H1 (cell line): ENCODE results near the gene MAGOH. TPM values are rescaled to one million over a fixed set of nuclear protein-coding genes. Genes with fewer than 3 reads are reported as not detected.

Experiments used
- CTCF ChIA-PET: fragments of 300-600 bp; sonication (Branson Sonifier 250); formaldehyde crosslinking; loops from one replicate; lab custom pipeline; 2021; ENCODE audit not compliant: partially characterized antibody; lab: Charles Lee
- POLR2A ChIA-PET: fragments of 300-600 bp; sonication (Branson Sonifier 250); formaldehyde crosslinking; loops from one replicate; lab custom pipeline; 2021; ENCODE audit warnings: inconsistent platforms; ENCODE audit not compliant: partially characterized antibody; lab: Charles Lee
- DNase-seq, 2 experiments: peaks; one replicate each; pipeline versions ENCODE4 v3.0.0 to v3.0.0-alpha.2; 2010 to 2022; ENCODE audit warnings: low spot score in 2 of 2, low read depth in 1 of 2, mixed read lengths in 1 of 2
- FAIRE-seq: peaks from 2 replicates; lab custom pipeline; 2011; peaks lifted over from hg19 to GRCh38; lab: Jason Lieb, UNC
- H2AFZ ChIP-seq: 2 replicates; pipeline ENCODE4 v1.8.1; 2012; ENCODE audit warnings: low read length, inconsistent platforms
- H2AK5ac ChIP-seq: 2 replicates; pipeline ENCODE4 v1.6.1; 2013; ENCODE audit warnings: low read depth, low read length
- H2BK120ac ChIP-seq: replicated peaks from 2 replicates; pipeline ENCODE3; 2013; ENCODE audit warnings: low read depth, low read length, inconsistent platforms
- H2BK12ac ChIP-seq: 2 replicates; pipeline ENCODE4 v1.6.1; 2013; ENCODE audit warnings: low read depth, low read length
- H2BK15ac ChIP-seq: 2 replicates; pipeline ENCODE4 v1.6.1; 2013; ENCODE audit warnings: low read length
- H2BK20ac ChIP-seq: 2 replicates; pipeline ENCODE4 v1.6.1; 2013; ENCODE audit warnings: low read length
- H2BK5ac ChIP-seq: 2 replicates; pipeline ENCODE4 v1.6.1; 2013; ENCODE audit warnings: low read depth, low read length
- H3K14ac ChIP-seq: 2 replicates; pipeline ENCODE4 v1.6.1; 2013; ENCODE audit warnings: inconsistent platforms; ENCODE audit not compliant: insufficient read length
- H3K18ac ChIP-seq: 2 replicates; pipeline ENCODE4 v1.6.1; 2013; ENCODE audit warnings: low read length; ENCODE audit errors: extremely low read depth
- H3K23ac ChIP-seq: 2 replicates; pipeline ENCODE4 v1.6.1; 2013; ENCODE audit warnings: inconsistent platforms; ENCODE audit not compliant: insufficient read length
- H3K23me2 ChIP-seq: 2 replicates; pipeline ENCODE4 v1.6.1; 2013; ENCODE audit warnings: low read depth, low read length
- H3K27ac ChIP-seq: 2 replicates; pipeline ENCODE4 v1.6.1; 2011; ENCODE audit warnings: low read depth, low read length, inconsistent platforms
- H3K27me3 ChIP-seq, 4 experiments: replicated peaks in 1 of 4; 1 replicate in 1 of 4; 2 replicates in 3 of 4; pipeline versions ENCODE4 v1.6.1 to v1.8.1; 2011 to 2013; ENCODE audit warnings: low read length in 3 of 4, mild to moderate bottlenecking in 3 of 4, inconsistent platforms in 2 of 4, mixed read lengths in 2 of 4, moderate library complexity in 1 of 4; ENCODE audit not compliant: control insufficient read depth in 3 of 4, insufficient read depth in 3 of 4; ENCODE audit errors: extremely low read depth in 1 of 4
- H3K36me3 ChIP-seq, 4 experiments: 2 replicates each; pipeline versions ENCODE4 v1.6.1 to v1.8.1; 2011 to 2013; ENCODE audit warnings: mild to moderate bottlenecking in 4 of 4, low read length in 3 of 4, moderate library complexity in 2 of 4, control low read depth in 1 of 4, inconsistent platforms in 1 of 4; ENCODE audit not compliant: insufficient read depth in 4 of 4, control insufficient read depth in 2 of 4
- H3K4ac ChIP-seq: replicated peaks from 2 replicates; pipeline ENCODE3; 2013; ENCODE audit warnings: low read length, low read depth, mixed read lengths, inconsistent platforms; ENCODE audit not compliant: insufficient read length
- H3K4me1 ChIP-seq, 4 experiments: replicated peaks in 1 of 4; 1 replicate in 1 of 4; 2 replicates in 3 of 4; pipeline versions ENCODE4 v1.6.1 to v1.8.1; 2011 to 2013; ENCODE audit warnings: low read length in 3 of 4, inconsistent platforms in 2 of 4, mixed read lengths in 1 of 4; ENCODE audit not compliant: insufficient read depth in 4 of 4, control insufficient read depth in 3 of 4
- H3K4me2 ChIP-seq, 2 experiments: 2 replicates each; pipeline versions ENCODE4 v1.6.1 to v1.8.1; 2011 to 2013; ENCODE audit warnings: low read depth in 2 of 2, low read length in 2 of 2, control low read depth in 1 of 2, inconsistent platforms in 1 of 2, mild to moderate bottlenecking in 1 of 2; ENCODE audit not compliant: insufficient read depth in 1 of 2
- H3K4me3 ChIP-seq, 4 experiments: fragments of 200-600, 300-600 bp in 1 of 4; sonication (generic), shearing (Covaris generic), sonication (Bioruptor Twin) in 1 of 4; 2 replicates each; pipeline versions ENCODE4 v1.5.1 to v1.8.1; 2011 to 2016; ENCODE audit warnings: low read length in 4 of 4, low read depth in 3 of 4, control low read depth in 2 of 4, inconsistent platforms in 2 of 4, mild to moderate bottlenecking in 2 of 4, mixed read lengths in 1 of 4, moderate library complexity in 1 of 4; ENCODE audit not compliant: insufficient read depth in 2 of 4; ENCODE audit errors: extremely low read depth in 1 of 4
- H3K56ac ChIP-seq: replicated peaks from 2 replicates; pipeline ENCODE3; 2013; ENCODE audit warnings: low read depth, mild to moderate bottlenecking, mixed read lengths, low read length, inconsistent platforms; ENCODE audit not compliant: insufficient read length
- H3K79me1 ChIP-seq: 2 replicates; pipeline ENCODE4 v1.6.1; 2013; ENCODE audit warnings: low read depth, low read length, control low read depth
- H3K79me2 ChIP-seq, 2 experiments: 2 replicates each; pipeline versions ENCODE4 v1.6.1 to v1.8.1; 2012 to 2013; ENCODE audit warnings: low read length in 2 of 2, mild to moderate bottlenecking in 2 of 2, inconsistent platforms in 1 of 2; ENCODE audit not compliant: insufficient read depth in 2 of 2, control insufficient read depth in 1 of 2
- H3K9ac ChIP-seq, 4 experiments: replicated peaks in 1 of 4; 1 replicate in 1 of 4; 2 replicates in 3 of 4; pipeline versions ENCODE4 v1.6.1 to v1.8.1; 2011 to 2013; ENCODE audit warnings: low read depth in 3 of 4, low read length in 3 of 4, control low read depth in 2 of 4, mild to moderate bottlenecking in 2 of 4, moderate library complexity in 2 of 4, inconsistent platforms in 1 of 4; ENCODE audit errors: extremely low read depth in 1 of 4
- H3K9me3 ChIP-seq, 2 experiments: 2 replicates each; pipeline versions ENCODE4 v1.6.1 to v1.8.1; 2012 to 2013; ENCODE audit warnings: mild to moderate bottlenecking in 2 of 2, moderate library complexity in 2 of 2, control low read depth in 1 of 2, inconsistent platforms in 1 of 2, low read depth in 1 of 2, low read length in 1 of 2, mixed read lengths in 1 of 2; ENCODE audit not compliant: insufficient read depth in 2 of 2
- H4K20me1 ChIP-seq, 2 experiments: replicated peaks in 1 of 2; 2 replicates each; pipeline versions ENCODE3 to v1.8.1; 2011 to 2013; ENCODE audit warnings: inconsistent platforms in 2 of 2, low read length in 2 of 2, mild to moderate bottlenecking in 1 of 2; ENCODE audit not compliant: insufficient read depth in 2 of 2, control insufficient read depth in 1 of 2
- H4K5ac ChIP-seq: 2 replicates; pipeline ENCODE4 v1.6.1; 2013; ENCODE audit warnings: low read length, low read depth, mixed read lengths, inconsistent platforms; ENCODE audit not compliant: insufficient read length
- H4K8ac ChIP-seq: 2 replicates; pipeline ENCODE4 v1.8.0; 2013; ENCODE audit warnings: mild to moderate bottlenecking, moderate library complexity, low read length, inconsistent platforms; ENCODE audit not compliant: insufficient read depth; ENCODE audit errors: extremely low read depth
- H4K91ac ChIP-seq: replicated peaks from 2 replicates; pipeline ENCODE3; 2013; ENCODE audit warnings: low read length, mixed read lengths, inconsistent platforms; ENCODE audit not compliant: insufficient read length
- GTF2F1 ChIP-seq: IDR thresholded peaks from 2 replicates; pipeline ENCODE4 v1.6.1; 2012; ENCODE audit warnings: low read depth, low read length, improper control_type of control experiment, borderline replicate concordance
- POLR2A ChIP-seq, 2 experiments: IDR thresholded peaks; 1 replicate in 1 of 2; 2 replicates in 1 of 2; pipeline ENCODE4 v1.6.1; 2011; ENCODE audit warnings: low read depth in 2 of 2, low read length in 2 of 2, mild to moderate bottlenecking in 2 of 2; ENCODE audit errors: control extremely low read depth in 1 of 2
- SP4 ChIP-seq: IDR thresholded peaks from 2 replicates; pipeline ENCODE4 v1.6.1; 2012; ENCODE audit warnings: low read length, inconsistent platforms
- TBP ChIP-seq: IDR thresholded peaks from 2 replicates; pipeline ENCODE4 v1.6.1; 2011; ENCODE audit warnings: low read depth, low read length, improper control_type of control experiment
- WGBS, 2 experiments: shearing (Covaris generic) in 1 of 2; methylation state at CpG; one replicate each; pipeline versions ENCODE4 v1.1.6 to v1.1.7; 2013 to 2015; ENCODE audit warnings: low lambda C conversion rate in 2 of 2, mixed read lengths in 2 of 2, inconsistent platforms in 1 of 2, low coverage in 1 of 2, missing lambda C conversion rate in 1 of 2; ENCODE audit not compliant: insufficient replicate concordance in 2 of 2, insufficient coverage in 1 of 2, insufficient read length in 1 of 2; ENCODE audit errors: extremely low coverage in 1 of 2, missing lambda C conversion rate in 1 of 2; 5-methylcytosine and 5-hydroxymethylcytosine counted together
- polyA plus RNA-seq, 7 experiments: library from polyadenylated mRNA; depleted of rRNA in 3 of 7; stranded (reverse) in 5 of 7; unstranded in 2 of 7; fragments of >200 nt in 5 of 7; fragments of 200-250 nt in 2 of 7; gene quantifications; 1 replicate in 5 of 7; 2 replicates in 1 of 7; 4 replicates in 1 of 7; pipeline versions ENCODE4 v1.2.1 to v1.2.3, GENCODE V29; 2011 to 2013; ENCODE audit warnings: missing spikeins in 2 of 7, mixed read lengths in 2 of 7
- total RNA-seq: library from RNA; stranded (reverse); fragmentation: NEBNext Ultra II Directional; extraction: Animal tissue kit (Norgen Biotek cat#: 25700); gene quantifications from 2 replicates; pipeline ENCODE4 v1.2.1, GENCODE V29; 2021

MAGOH gene
- total and polyA plus RNA-seq, 2 of the 8 experiments (the other 6 are each of a cell fraction or from before 2014, with no cell fraction given), result 46.9 to 74.3 TPM

- H3K23ac ChIP-seq, result no peak overlapping the region
- H2BK120ac ChIP-seq, result no peak overlapping the region
- no peak for TF ChIP-seq GTF2F1
- TF ChIP-seq TBP, result no peak
- TF ChIP-seq SP4, result no peak
- no peak for TF ChIP-seq POLR2A (IDR thresholded peaks at IDR 0.05; ENCODE audit: control extremely low read depth in 1 of 2, low read depth in 2 of 2, low read length in 2 of 2)
- H3K79me1 ChIP-seq, result no peaks in the 10 kb centered on the region
- no peak overlapping the region for H3K14ac ChIP-seq
- H3K27me3 ChIP-seq, result no peaks in the 10 kb centered on the region; a peak in 3 of 7 replicates
- WGBS, 2 experiments, result 95% methylated on average over 5 of the region's 5 CpGs; no CpG with 5 or more reads in 1 of the 2 experiments
- H2BK20ac ChIP-seq, result no peak overlapping the region
- H2BK15ac ChIP-seq, result no peak overlapping the region
- H3K23me2 ChIP-seq, result no peaks in the 10 kb centered on the region
- ChIA-PET CTCF (interaction anchor here (0.6 to 3.2 kb wide), 29 partner anchors 9 to 757 kb away, joined by 3 to 31 read pairs (median 4); partner anchors contain the start of gene ECHDC2), POLR2A (no interaction called here)
- H4K91ac ChIP-seq, result no peak overlapping the region
- no peak overlapping the region for H3K56ac ChIP-seq
- no peaks in the 10 kb centered on the region for H3K9me3 ChIP-seq
- H3K18ac ChIP-seq, result no peak overlapping the region
- FAIRE-seq, result no peak
- no peaks in the 10 kb centered on the region for H3K36me3 ChIP-seq
- no peak overlapping the region for H3K27ac ChIP-seq
- no peak overlapping the region for H2BK5ac ChIP-seq
- H4K5ac ChIP-seq, result no peak overlapping the region
- no peaks in the 10 kb centered on the region; a peak in 1 of 7 replicates for H3K4me1 ChIP-seq
- no peak overlapping the region for H3K9ac ChIP-seq
- no peak for DNase-seq
- H3K4me3 ChIP-seq, result no peak overlapping the region
- no peaks in the 10 kb centered on the region for H4K20me1 ChIP-seq
- no peak overlapping the region for H3K4me2 ChIP-seq
- H2BK12ac ChIP-seq, result no peak overlapping the region
- H3K4ac ChIP-seq, result no peak overlapping the region
- no peak overlapping the region for H2AFZ ChIP-seq
- H4K8ac ChIP-seq, result no peak overlapping the region
- H2AK5ac ChIP-seq, result no peak overlapping the region
- H3K79me2 ChIP-seq, result no peaks in the 10 kb centered on the region
These were observed 57.4 kb downstream of the MAGOH start for GRCh38 chr1:53180951-53181350.
